HUES6 (cell line): ENCODE measurements around the gene EDN3.
"Not testable (repeated sequence)": the region's sequence is repeated elsewhere in the genome, so short reads cannot be mapped to it uniquely, and the experiment has no call there.

Experiments used
- H3K27ac ChIP-seq: 2 replicates; pipeline ENCODE4 v1.7.0; 2013; ENCODE audit warnings: low read depth, mild to moderate bottlenecking, low read length, inconsistent platforms
- H3K27me3 ChIP-seq: 2 replicates; pipeline ENCODE4 v1.6.1; 2013; ENCODE audit warnings: low read length; ENCODE audit not compliant: control insufficient read depth, insufficient read depth
- H3K36me3 ChIP-seq: 2 replicates; pipeline ENCODE4 v1.6.1; 2013; ENCODE audit warnings: low read length; ENCODE audit not compliant: control insufficient read depth, insufficient read depth
- H3K4me1 ChIP-seq: 2 replicates; pipeline ENCODE4 v1.6.1; 2013; ENCODE audit warnings: low read length; ENCODE audit not compliant: control insufficient read depth, insufficient read depth
- H3K4me3 ChIP-seq: 2 replicates; pipeline ENCODE4 v1.5.1; 2013; ENCODE audit warnings: low read depth, low read length
- H3K9ac ChIP-seq: one replicate; pipeline ENCODE4 v1.6.1; 2013; ENCODE audit warnings: mild to moderate bottlenecking, low read length
- H3K9me3 ChIP-seq: 2 replicates; pipeline ENCODE4 v1.6.1; 2013; ENCODE audit warnings: low read depth, low read length; ENCODE audit not compliant: control insufficient read depth, insufficient read depth

Gene EDN3

GRCh38 chr20:59351157-59352040 lies 51.0 kb downstream of the EDN3 start:
- H3K9me3 ChIP-seq: no peaks in the 10 kb centered on the region
- H3K36me3 ChIP-seq: no peaks in the 10 kb centered on the region
- no peaks in the 10 kb centered on the region for H3K4me1 ChIP-seq
- no peak overlapping the region for H3K27ac ChIP-seq
- H3K4me3 ChIP-seq: no peak overlapping the region
- peaks cover 22% of the 10 kb centered on the region for H3K27me3 ChIP-seq
- no peak overlapping the region for H3K9ac ChIP-seq

GRCh38 chr20:59352541-59352940 lies 52.1 kb downstream of the EDN3 start:
- Histone ChIP-seq H3K9me3 (no peaks in the 10 kb centered on the region), H3K27ac (no peak overlapping the region), H3K36me3 (no peaks in the 10 kb centered on the region), H3K9ac (no peak overlapping the region), H3K4me1 (no peaks in the 10 kb centered on the region), H3K4me3 (no peak overlapping the region), H3K27me3 (peaks cover 16% of the 10 kb centered on the region; the same call in 1 of the 2 replicates)

- Histone ChIP-seq H3K9ac (no peak overlapping the region), H3K36me3 (no peaks in the 10 kb centered on the region), H3K27ac (no peak overlapping the region), H3K4me3 (no peak overlapping the region), H3K9me3 (no peaks in the 10 kb centered on the region), H3K4me1 (no peaks in the 10 kb centered on the region), H3K27me3 (peaks cover 15% of the 10 kb centered on the region; the same call in 1 of the 2 replicates)
These were observed 52.6 kb downstream of the EDN3 start for GRCh38 chr20:59352990-59353389.

DNA sequence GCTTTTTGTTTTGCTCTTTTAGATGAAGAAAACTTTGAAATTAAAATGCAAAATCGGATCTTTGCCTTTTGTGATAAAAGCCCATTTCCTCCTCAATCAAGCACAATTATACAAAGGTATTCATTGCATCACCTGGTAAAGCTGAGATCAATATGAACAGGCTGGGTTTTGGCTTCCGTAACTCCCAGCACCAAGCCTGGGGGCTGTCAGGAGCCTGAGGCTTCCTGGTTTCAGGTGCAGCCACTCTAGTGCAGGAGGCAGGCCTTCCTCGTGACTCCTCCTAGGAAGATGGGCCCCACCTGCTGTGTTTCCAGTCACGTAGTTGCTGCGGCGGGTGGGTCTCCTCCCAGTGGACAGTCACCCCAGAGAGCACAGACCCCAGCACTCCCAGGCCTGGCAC lies 54.0 kb downstream of the EDN3 start:
- Histone ChIP-seq H3K9me3 (no peaks in the 10 kb centered on the region), H3K9ac (no peak overlapping the region), H3K27ac (no peak overlapping the region), H3K27me3 (peaks cover 6% of the 10 kb centered on the region; the same call in 1 of the 2 replicates), H3K36me3 (no peaks in the 10 kb centered on the region), H3K4me3 (no peak overlapping the region), H3K4me1 (no peaks in the 10 kb centered on the region)

- peaks cover 5% of the 10 kb centered on the region; the same call in 1 of the 2 replicates for H3K27me3 ChIP-seq
- no peak overlapping the region for H3K9ac ChIP-seq
- H3K36me3 ChIP-seq: no peaks in the 10 kb centered on the region
- no peaks in the 10 kb centered on the region for H3K9me3 ChIP-seq
- no peak overlapping the region for H3K27ac ChIP-seq
- H3K4me1 ChIP-seq: no peaks in the 10 kb centered on the region
- H3K4me3 ChIP-seq: no peak overlapping the region
These were observed 54.8 kb downstream of the EDN3 start for GRCh38 chr20:59355242-59355641.

- Histone ChIP-seq H3K27ac (no peak overlapping the region), H3K27me3 (peaks cover 5% of the 10 kb centered on the region; the same call in 1 of the 2 replicates)
These were observed 56.3 kb downstream of the EDN3 start for GRCh38 chr20:59356662-59357165.

DNA sequence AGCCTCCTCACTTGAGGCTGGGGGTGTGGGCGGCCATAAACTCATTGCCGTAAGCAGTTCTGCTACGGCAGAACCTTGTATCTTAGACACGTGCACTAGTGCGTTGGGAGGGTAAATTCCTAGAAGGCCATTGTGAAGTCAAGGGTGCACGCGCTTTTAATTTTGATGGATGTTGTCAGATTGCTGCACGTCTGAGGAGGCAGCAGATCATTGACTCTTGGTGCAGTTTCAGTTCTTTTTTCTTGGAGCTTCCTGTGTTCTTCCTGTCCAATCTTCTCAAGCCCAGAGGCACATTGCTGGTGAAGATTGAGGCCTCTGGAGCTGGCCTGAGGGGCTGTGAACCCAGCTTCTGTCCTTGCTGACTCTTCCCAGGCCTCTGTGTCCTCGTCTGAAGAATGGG lies 58.4 kb downstream of the EDN3 start:
- H3K4me3 ChIP-seq, H3K27ac ChIP-seq, H3K9ac ChIP-seq, H3K36me3 ChIP-seq, H3K27me3 ChIP-seq, H3K4me1 ChIP-seq, H3K9me3 ChIP-seq: not testable (repeated sequence)

More at GRCh38 chr20:59356662-59357165, 56.3 kb downstream of the EDN3 start:
- Histone ChIP-seq H3K9ac (no peak overlapping the region), H3K9me3 (no peaks in the 10 kb centered on the region), H3K36me3 (no peaks in the 10 kb centered on the region), H3K4me3 (no peak overlapping the region), H3K4me1 (no peaks in the 10 kb centered on the region)

- Histone ChIP-seq H3K9me3 (no peaks in the 10 kb centered on the region), H3K36me3 (no peaks in the 10 kb centered on the region), H3K9ac (no peak overlapping the region), H3K4me1 (0 out of 2 replicates have a peak, but pooled peaks cover 3% of the 10 kb centered on the region), H3K27me3 (no peaks in the 10 kb centered on the region; the same call in 1 of the 2 replicates), H3K27ac (no peak overlapping the region), H3K4me3 (no peak overlapping the region)
These were observed 59.7 kb downstream of the EDN3 start for GRCh38 chr20:59359906-59360725.

- Histone ChIP-seq H3K9me3 (no peaks in the 10 kb centered on the region), H3K36me3 (no peaks in the 10 kb centered on the region), H3K27me3 (no peaks in the 10 kb centered on the region; the same call in 1 of the 2 replicates), H3K9ac (no peak overlapping the region), H3K4me3 (no peak overlapping the region), H3K4me1 (0 out of 2 replicates have a peak, but pooled peaks cover 3% of the 10 kb centered on the region), H3K27ac (no peak overlapping the region)
These were observed 60.5 kb downstream of the EDN3 start for GRCh38 chr20:59360934-59361333.

DNA sequence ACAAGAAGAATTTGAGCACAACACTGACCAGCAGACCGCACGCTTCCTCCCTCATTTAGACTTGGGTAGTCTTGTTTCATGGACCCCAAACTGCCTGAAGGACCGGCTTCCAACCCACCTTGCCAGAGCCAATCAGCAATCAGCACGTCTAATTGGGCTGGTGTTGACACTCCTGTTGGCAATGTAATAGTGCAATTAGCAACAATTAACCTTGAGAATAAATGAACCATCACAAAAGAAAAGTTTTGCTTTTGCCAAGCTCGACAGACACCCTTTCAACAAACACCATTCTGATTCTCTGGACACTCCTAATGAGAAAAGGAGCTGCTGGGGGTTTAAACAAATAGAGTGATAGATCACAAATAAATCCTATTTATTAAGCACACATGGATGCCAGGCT lies 61.0 kb downstream of the EDN3 start:
- H3K27ac ChIP-seq: no peak overlapping the region
- H3K9me3 ChIP-seq: no peaks in the 10 kb centered on the region
- H3K4me3 ChIP-seq: no peak overlapping the region
- 0 out of 2 replicates have a peak, but pooled peaks cover 3% of the 10 kb centered on the region for H3K4me1 ChIP-seq
- no peaks in the 10 kb centered on the region; the same call in 1 of the 2 replicates for H3K27me3 ChIP-seq
- H3K36me3 ChIP-seq: no peaks in the 10 kb centered on the region
- H3K9ac ChIP-seq: no peak overlapping the region
